GM12878 (cell line): Measurements from ENCODE around the gene DUSP10. TPM values are rescaled to one million over a fixed set of nuclear protein-coding genes. Genes with fewer than 3 reads are reported as not detected.

Experiments used
- BMI1 ChIP-seq: fragments of 450-650 bp; IDR thresholded peaks from 2 replicates; pipeline ENCODE4 v1.6.1; 2016; ENCODE audit warnings: mild to moderate bottlenecking, moderate library complexity, borderline replicate concordance
- CBFB ChIP-seq: IDR thresholded peaks from 2 replicates; pipeline ENCODE4 v1.6.1; 2016; ENCODE audit warnings: antibody characterized with exemption, low read depth
- CBX3 ChIP-seq: fragments of 200-600 bp; sonication (generic); IDR thresholded peaks from 2 replicates; pipeline ENCODE4 v1.6.1; 2016; ENCODE audit warnings: low read depth, borderline replicate concordance
- CREB1 ChIP-seq: IDR thresholded peaks from 2 replicates; pipeline ENCODE4 v1.6.1; 2012; ENCODE audit warnings: low read depth, mild to moderate bottlenecking, inconsistent platforms
- E4F1 ChIP-seq: fragments of 450-650 bp; IDR thresholded peaks from 2 replicates; pipeline ENCODE4 v1.6.1; 2018; ENCODE audit warnings: borderline replicate concordance, mild to moderate bottlenecking; ENCODE audit not compliant: partially characterized antibody
- EED ChIP-seq: sonication (generic); IDR thresholded peaks from 2 replicates; pipeline ENCODE4 v1.6.1; 2016; ENCODE audit warnings: antibody characterized with exemption, low read depth
- FOS ChIP-seq: IDR thresholded peaks from 3 replicates; pipeline ENCODE4 v1.6.1; 2011; ENCODE audit warnings: borderline replicate concordance; ENCODE audit not compliant: insufficient read length; ENCODE audit errors: extremely low read depth
- GATAD2B ChIP-seq: fragments of 450-650 bp; conservative IDR thresholded peaks from 2 replicates; pipeline ENCODE4 v1.6.1; 2017; ENCODE audit warnings: low read depth, mild to moderate bottlenecking, moderate library complexity
- IKZF1 ChIP-seq: fragments of 450-650 bp; conservative IDR thresholded peaks from 2 replicates; pipeline ENCODE4 v1.6.1; 2017; ENCODE audit warnings: antibody characterized with exemption, mild to moderate bottlenecking
- JUND ChIP-seq: IDR thresholded peaks from 2 replicates; pipeline ENCODE4 v1.6.1; 2012; ENCODE audit warnings: low read depth, mild to moderate bottlenecking, low read length, improper control_type of control experiment, moderate library complexity
- MEF2B ChIP-seq: fragments of 450-650 bp; IDR thresholded peaks from 2 replicates; pipeline ENCODE4 v1.6.1; 2018; ENCODE audit warnings: mild to moderate bottlenecking, moderate library complexity; ENCODE audit not compliant: partially characterized antibody, poor library complexity, severe bottlenecking
- MTA2 ChIP-seq: fragments of 450-650 bp; IDR thresholded peaks from 2 replicates; pipeline ENCODE4 v1.6.1; 2016; ENCODE audit warnings: low read depth, mild to moderate bottlenecking, moderate library complexity
- NR2C1 ChIP-seq: fragments of 450-650 bp; IDR thresholded peaks from 2 replicates; pipeline ENCODE4 v1.6.1; 2017; ENCODE audit warnings: antibody characterized with exemption, mild to moderate bottlenecking, moderate library complexity
- POLR2AphosphoS2 ChIP-seq: IDR thresholded peaks from 2 replicates; pipeline ENCODE4 v1.6.1; 2011; ENCODE audit warnings: low read depth, mild to moderate bottlenecking, low read length, improper control_type of control experiment, moderate library complexity
- POLR2AphosphoS5 ChIP-seq: IDR thresholded peaks from 2 replicates; pipeline ENCODE4 v1.6.1; 2011; ENCODE audit warnings: mild to moderate bottlenecking, low read length, inconsistent platforms
- REST ChIP-seq: IDR thresholded peaks from 2 replicates; pipeline ENCODE4 v1.6.1; 2012; ENCODE audit warnings: mild to moderate bottlenecking, low read depth, low read length
- RUNX3 ChIP-seq: IDR thresholded peaks from 2 replicates; pipeline ENCODE4 v1.6.1; 2012; ENCODE audit warnings: low read length, inconsistent platforms
- SIN3A ChIP-seq: IDR thresholded peaks from 2 replicates; pipeline ENCODE4 v1.6.1; 2012; ENCODE audit warnings: low read depth, low read length, improper control_type of control experiment
- SKIL ChIP-seq: fragments of 450-650 bp; IDR thresholded peaks from 2 replicates; pipeline ENCODE4 v1.6.1; 2017; ENCODE audit warnings: mild to moderate bottlenecking, low read depth, inconsistent platforms; ENCODE audit not compliant: poor library complexity, severe bottlenecking
- SPI1 ChIP-seq: IDR thresholded peaks from 2 replicates; pipeline ENCODE4 v1.6.1; 2011; ENCODE audit warnings: low read depth, mild to moderate bottlenecking, low read length, moderate library complexity, borderline replicate concordance; ENCODE audit not compliant: insufficient read depth
- TBL1XR1 ChIP-seq: IDR thresholded peaks from 2 replicates; pipeline ENCODE4 v1.6.1; 2012; ENCODE audit warnings: low read depth, low read length, improper control_type of control experiment
- TCF3 ChIP-seq: IDR thresholded peaks from 2 replicates; pipeline ENCODE4 v1.6.1; 2012; ENCODE audit warnings: low read depth, mild to moderate bottlenecking, low read length, borderline replicate concordance; ENCODE audit not compliant: insufficient read depth
- YBX1 ChIP-seq: fragments of 450-650 bp; IDR thresholded peaks from 2 replicates; pipeline ENCODE4 v1.6.1; 2016; ENCODE audit warnings: antibody characterized with exemption
- ZBED1 ChIP-seq: IDR thresholded peaks from 2 replicates; pipeline ENCODE4 v1.6.1; 2016; ENCODE audit warnings: borderline replicate concordance
- polyA plus RNA-seq, 11 experiments: library from polyadenylated mRNA; depleted of rRNA in 4 of 11; unstranded in 6 of 11; stranded (reverse) in 5 of 11; fragments of >200 nt; fragmentation: Nextera tagmentation in 4 of 11; fragmentation: Illumina TruSeq in 1 of 11; extraction: Ambion mirVana in 4 of 11; extraction: Trizol in 1 of 11; gene quantifications; 1 replicate in 1 of 11; 2 replicates in 10 of 11; pipeline versions ENCODE4 v1.2.1 to v1.2.3, GENCODE V29; 2011 to 2016; ENCODE audit warnings: inconsistent platforms in 2 of 11, missing spikeins in 2 of 11, low read depth in 1 of 11
- total RNA-seq, 4 experiments: library from RNA; depleted of rRNA in 3 of 4; stranded (reverse); fragments of >200 nt in 3 of 4; fragmentation: Illumina TruSeq in 1 of 4; extraction: Trizol in 1 of 4; gene quantifications; 2 replicates each; pipeline versions ENCODE4 v1.2.1 to v1.2.3, GENCODE V29; 2013 to 2021

DUSP10 gene
- total and polyA plus RNA-seq, 10 of the 15 experiments (the other 5 are each of a cell fraction or from before 2014, with no cell fraction given): 20.3 to 38.4 (median 27.8) TPM

GRCh38 chr1:221712776-221713431 is 29.0 kb downstream of the DUSP10 start (continued):
- TF ChIP-seq BMI1 (no peak), FOS (no peak), JUND (no peak), CREB1 (peak; percentile 71), SPI1 (peak; percentile 82), CBFB (peak; percentile 97), CBX3 (no peak), TBL1XR1 (peak; percentile 90), REST (no peak), RUNX3 (peak; percentile 100), SKIL (peak; percentile 80), E4F1 (no peak), SIN3A (no peak), IKZF1 (peak; percentile 48), ZBED1 (peak; percentile 68; the same call in 1 of the 2 replicates), NR2C1 (no peak), MTA2 (peak; percentile 81), POLR2AphosphoS2 (no peak), MEF2B (peak; percentile 36), GATAD2B (no peak), EED (peak; percentile 79), YBX1 (no peak), POLR2AphosphoS5 (peak; percentile 79; the same call in 1 of the 2 replicates), TCF3 (0 out of 2 replicates have a peak, but pooled peaks have one; percentile 46)
